Ramos (cell line): ENCODE data around the gene CRY2.

ENCODE experiments used
- in situ Hi-C: fragments of 300-500 bp; cut with MboI; formaldehyde crosslinking; loops from one replicate; pipeline ENCODE4 v1.14.3; 2022; ENCODE audit warnings: low sequenced_read_pairs; ENCODE audit not compliant: unreplicated experiment

The CRY2 gene

GRCh38 chr11:45927332-45927683 lies 80.0 kb downstream of the CRY2 start:
- in situ Hi-C loops, result no loop called here

GRCh38 chr11:45927684-45928413 lies 80.6 kb downstream of the CRY2 start:
- in situ Hi-C loops, result no loop called here

GRCh38 chr11:45928535-45929215 lies 81.4 kb downstream of the CRY2 start:
- in situ Hi-C loops, result no loop called here

- in situ Hi-C loops, result no loop called here
These were observed 82.3 kb downstream of the CRY2 start for GRCh38 chr11:45929486-45930030.

- in situ Hi-C loops, result no loop called here
These were observed 82.9 kb downstream of the CRY2 start for GRCh38 chr11:45930031-45930794.

GRCh38 chr11:45930951-45931570 lies 83.8 kb downstream of the CRY2 start:
- in situ Hi-C loops, result no loop called here

GRCh38 chr11:45931739-45932138 lies 84.5 kb downstream of the CRY2 start:
- in situ Hi-C loops, result no loop called here

GRCh38 chr11:45932217-45932616 lies 84.9 kb downstream of the CRY2 start:
- in situ Hi-C loops, result no loop called here
